ENCODE measurements around the gene KCTD17.

GRCh38 chr22:37111156-37111717 lies 59.7 kb downstream of the KCTD17 start:
- no peak for TF ChIP-seq CTCF (IDR thresholded peaks at IDR 0.05; ENCODE audit: low read depth, low read length, missing input control)
- no peak for TF ChIP-seq JUND (IDR thresholded peaks at IDR 0.05)
- TF ChIP-seq FOXA1 (IDR thresholded peaks at IDR 0.05), result no peak
- TF ChIP-seq REST (IDR thresholded peaks at IDR 0.05), result no peak
- TF ChIP-seq GABPA (IDR thresholded peaks at IDR 0.05 in 1 of 2, conservative IDR thresholded peaks at IDR 0.05 in 1 of 2), result no peak
- TF ChIP-seq RXRA (IDR thresholded peaks at IDR 0.05), result no peak
